MM.1S (cell line): ENCODE results near the gene AXL.

Experiments used
- DNase-seq: peaks from one replicate; pipeline ENCODE4 v3.0.0-alpha.2; 2015
- H2AFZ ChIP-seq: fragments of 300-600 bp; sonication (generic); 2 replicates; pipeline ENCODE4 v1.6.0; 2016; ENCODE audit warnings: antibody characterized with exemption, low read length
- H3F3A ChIP-seq: fragments of 300-600 bp; sonication (generic); 2 replicates; pipeline ENCODE4 v1.6.1; 2016; ENCODE audit warnings: mild to moderate bottlenecking, antibody characterized with exemption, low read length, moderate library complexity, mixed read lengths; ENCODE audit not compliant: insufficient read depth
- H3K27ac ChIP-seq: fragments of 300-600 bp; sonication (generic); 2 replicates; pipeline ENCODE4 v1.5.1; 2016; ENCODE audit warnings: mild to moderate bottlenecking, low read length
- H3K27me3 ChIP-seq: fragments of 300-600 bp; sonication (generic); replicated peaks from 2 replicates; pipeline ENCODE4 v1.6.0; 2016; ENCODE audit warnings: low read length; ENCODE audit not compliant: insufficient read depth
- H3K36me3 ChIP-seq: fragments of 300-600 bp; sonication (generic); replicated peaks from 2 replicates; pipeline ENCODE4 v1.6.1; 2016; ENCODE audit warnings: mild to moderate bottlenecking, low read length, mixed read lengths; ENCODE audit not compliant: insufficient read depth
- H3K4me1 ChIP-seq: fragments of 300-600 bp; sonication (generic); 2 replicates; pipeline ENCODE4 v1.6.1; 2016; ENCODE audit warnings: low read length, mixed read lengths
- H3K4me2 ChIP-seq: fragments of 300-600 bp; sonication (generic); 2 replicates; pipeline ENCODE4 v1.6.0; 2016; ENCODE audit warnings: low read depth, low read length
- H3K4me3 ChIP-seq: fragments of 300-600 bp; sonication (generic); 2 replicates; pipeline ENCODE4 v1.5.1; 2016; ENCODE audit warnings: low read length, mixed read lengths
- H3K79me2 ChIP-seq: fragments of 300-600 bp; sonication (generic); 2 replicates; pipeline ENCODE4 v1.6.1; 2016; ENCODE audit warnings: mixed run types, low read length, mixed read lengths
- H3K9ac ChIP-seq: fragments of 300-600 bp; sonication (generic); 2 replicates; pipeline ENCODE4 v1.6.1; 2016; ENCODE audit warnings: low read length, mixed read lengths
- H3K9me2 ChIP-seq: fragments of 300-600 bp; sonication (generic); replicated peaks from 2 replicates; pipeline ENCODE4 v1.6.1; 2016; ENCODE audit warnings: mild to moderate bottlenecking, low read length, mixed read lengths; ENCODE audit not compliant: insufficient read depth
- H3K9me3 ChIP-seq: fragments of 300-600 bp; sonication (generic); replicated peaks from 2 replicates; pipeline ENCODE4 v1.6.1; 2016; ENCODE audit warnings: mild to moderate bottlenecking, low read length, mixed read lengths; ENCODE audit not compliant: insufficient read depth
- H4K20me1 ChIP-seq: fragments of 300-600 bp; sonication (generic); 2 replicates; pipeline ENCODE4 v1.6.1; 2016; ENCODE audit warnings: mild to moderate bottlenecking, low read length, moderate library complexity, mixed read lengths; ENCODE audit not compliant: insufficient read depth
- EZH2 ChIP-seq: fragments of 300-600 bp; sonication (generic); optimal IDR thresholded peaks from 2 replicates; pipeline ENCODE3; 2017; ENCODE audit warnings: low read depth, mild to moderate bottlenecking, antibody characterized with exemption, low read length, mixed read lengths
- EZH2phosphoT487 ChIP-seq: fragments of 300-600 bp; sonication (generic); IDR thresholded peaks from 2 replicates; pipeline ENCODE4 v1.6.1; 2018; ENCODE audit warnings: antibody characterized with exemption, low read length
- TF ChIP-seq, protein P1 (sequence below): fragments of 300-600 bp; sonication (generic); IDR thresholded peaks from 2 replicates; pipeline ENCODE4 v1.5.1; 2016; ENCODE audit warnings: antibody characterized with exemption, low read length, mixed read lengths

The AXL gene

DNA sequence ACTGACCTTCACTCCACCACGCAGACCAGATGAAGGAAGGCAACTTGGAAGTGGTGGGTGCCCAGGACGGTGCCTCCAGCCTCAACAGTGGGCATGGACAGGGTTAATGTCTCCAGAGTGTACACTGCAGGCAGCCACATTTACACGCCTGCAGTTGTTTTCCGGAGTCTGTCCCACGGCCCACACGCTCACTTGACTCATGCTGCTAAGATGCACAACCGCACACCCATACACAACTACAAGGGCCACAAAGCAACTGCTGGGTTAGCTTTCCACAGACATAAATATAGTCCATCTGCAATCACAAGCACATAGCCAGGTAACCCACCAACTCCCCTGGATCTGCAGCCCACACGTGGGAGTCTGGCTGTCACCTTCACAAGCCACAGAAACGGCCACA is 12.6 kb upstream of the AXL start:
- TF ChIP-seq, protein P1, sequence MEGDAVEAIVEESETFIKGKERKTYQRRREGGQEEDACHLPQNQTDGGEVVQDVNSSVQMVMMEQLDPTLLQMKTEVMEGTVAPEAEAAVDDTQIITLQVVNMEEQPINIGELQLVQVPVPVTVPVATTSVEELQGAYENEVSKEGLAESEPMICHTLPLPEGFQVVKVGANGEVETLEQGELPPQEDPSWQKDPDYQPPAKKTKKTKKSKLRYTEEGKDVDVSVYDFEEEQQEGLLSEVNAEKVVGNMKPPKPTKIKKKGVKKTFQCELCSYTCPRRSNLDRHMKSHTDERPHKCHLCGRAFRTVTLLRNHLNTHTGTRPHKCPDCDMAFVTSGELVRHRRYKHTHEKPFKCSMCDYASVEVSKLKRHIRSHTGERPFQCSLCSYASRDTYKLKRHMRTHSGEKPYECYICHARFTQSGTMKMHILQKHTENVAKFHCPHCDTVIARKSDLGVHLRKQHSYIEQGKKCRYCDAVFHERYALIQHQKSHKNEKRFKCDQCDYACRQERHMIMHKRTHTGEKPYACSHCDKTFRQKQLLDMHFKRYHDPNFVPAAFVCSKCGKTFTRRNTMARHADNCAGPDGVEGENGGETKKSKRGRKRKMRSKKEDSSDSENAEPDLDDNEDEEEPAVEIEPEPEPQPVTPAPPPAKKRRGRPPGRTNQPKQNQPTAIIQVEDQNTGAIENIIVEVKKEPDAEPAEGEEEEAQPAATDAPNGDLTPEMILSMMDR: no peak
- TF ChIP-seq EZH2 (no peak), EZH2phosphoT487 (no peak)
- no peaks in the 10 kb centered on the region for H3K36me3 ChIP-seq

DNA sequence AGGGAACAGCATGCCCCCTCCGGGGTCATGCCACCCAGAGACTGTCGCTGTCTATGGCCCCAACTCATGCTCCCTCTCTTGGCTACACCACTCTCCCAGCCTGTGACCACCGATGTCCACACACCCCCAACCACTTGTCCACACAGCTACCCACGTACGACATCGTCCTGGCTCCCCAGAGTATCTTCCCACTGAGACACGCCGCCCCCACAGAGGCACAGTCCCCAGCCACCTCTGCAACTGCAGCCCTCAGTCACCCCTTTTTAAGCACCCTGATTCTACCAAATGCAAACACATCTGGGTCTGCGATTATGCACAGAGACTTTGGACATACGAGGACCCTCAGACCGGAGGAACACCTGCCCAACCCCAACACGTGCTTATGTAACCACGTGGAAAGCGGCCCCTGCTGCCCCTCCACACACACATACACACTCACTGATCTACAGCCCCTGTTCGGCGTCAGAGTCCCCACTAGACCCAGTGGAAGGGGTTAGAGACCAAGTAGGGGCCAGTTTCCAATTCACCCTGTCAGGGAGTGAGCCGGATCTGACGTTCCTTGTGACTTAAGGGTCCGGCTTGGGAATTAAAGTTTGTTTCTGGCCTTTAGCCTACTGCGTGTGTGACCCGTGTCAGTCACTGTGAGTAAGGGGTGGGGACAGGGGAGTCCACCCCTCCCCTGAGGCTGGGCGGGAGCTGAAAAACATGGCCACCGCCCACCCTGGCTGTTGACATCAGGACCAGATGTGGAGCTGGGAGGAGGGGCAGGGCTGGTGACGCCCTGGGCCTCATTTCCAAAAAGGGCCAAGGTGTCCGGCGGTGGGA is 11.9 kb upstream of the AXL start:
- no peak for DNase-seq
- Histone ChIP-seq H3K79me2 (no peaks in the 10 kb centered on the region), H3K4me1 (no peaks in the 10 kb centered on the region), H3K36me3 (no peaks in the 10 kb centered on the region), H2AFZ (no peak overlapping the region), H3K27me3 (peaks cover 58% of the 10 kb centered on the region), H3K27ac (no peak overlapping the region), H3K9me2 (no peaks in the 10 kb centered on the region), H3F3A (no peaks in the 10 kb centered on the region), H4K20me1 (no peaks in the 10 kb centered on the region), H3K9ac (no peak overlapping the region), H3K4me2 (no peak overlapping the region), H3K4me3 (no peak overlapping the region), H3K9me3 (no peaks in the 10 kb centered on the region)
- no peak for TF ChIP-seq EZH2
- no peak for TF ChIP-seq EZH2phosphoT487

More for the DNA sequence above, 12.6 kb upstream of the AXL start:
- no peak overlapping the region for H3K4me3 ChIP-seq
- no peaks in the 10 kb centered on the region for H4K20me1 ChIP-seq
- no peaks in the 10 kb centered on the region for H3K9me3 ChIP-seq
- no peaks in the 10 kb centered on the region for H3K4me1 ChIP-seq
- H3F3A ChIP-seq: no peaks in the 10 kb centered on the region
- H3K27me3 ChIP-seq: peaks cover 58% of the 10 kb centered on the region
- H3K79me2 ChIP-seq: no peaks in the 10 kb centered on the region
- no peak for DNase-seq
- H3K4me2 ChIP-seq: no peak overlapping the region
- no peak overlapping the region for H3K27ac ChIP-seq
- no peaks in the 10 kb centered on the region for H3K9me2 ChIP-seq
- no peak overlapping the region for H2AFZ ChIP-seq
- H3K9ac ChIP-seq: no peak overlapping the region

DNA sequence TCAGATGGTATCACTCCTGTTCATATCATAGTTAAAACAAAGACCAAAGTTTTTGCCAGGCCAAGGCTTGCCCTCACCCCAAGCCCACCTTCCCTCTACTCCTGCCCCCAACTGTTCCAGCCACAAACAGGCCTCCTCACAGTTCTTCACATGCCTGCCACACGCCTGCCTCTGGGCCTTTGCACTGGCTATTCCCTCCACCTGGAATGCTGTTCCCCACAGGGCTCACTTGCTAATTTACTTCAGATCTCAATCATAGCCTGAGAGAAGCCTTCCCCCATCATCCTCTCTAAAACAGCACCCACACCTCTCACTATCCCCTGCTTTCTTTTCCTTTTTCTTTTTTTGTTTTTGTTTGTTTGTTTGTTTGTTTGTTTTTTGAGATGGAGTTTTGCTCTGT is 4.9 kb upstream of the AXL start:
- H3K9me2 ChIP-seq: no peaks in the 10 kb centered on the region
- no peaks in the 10 kb centered on the region for H3F3A ChIP-seq
- no peak overlapping the region for H3K9ac ChIP-seq
- peaks cover 75% of the 10 kb centered on the region for H3K27me3 ChIP-seq
- no peaks in the 10 kb centered on the region for H3K36me3 ChIP-seq
- H3K4me2 ChIP-seq: no peak overlapping the region
- no peaks in the 10 kb centered on the region for H3K9me3 ChIP-seq
- no peaks in the 10 kb centered on the region for H4K20me1 ChIP-seq
- DNase-seq: no peak
- H3K79me2 ChIP-seq: no peaks in the 10 kb centered on the region
- no peak overlapping the region for H2AFZ ChIP-seq
- TF ChIP-seq EZH2 (no peak), EZH2phosphoT487 (no peak)
- TF ChIP-seq, protein P1: no peak
- no peak overlapping the region for H3K4me3 ChIP-seq
- H3K27ac ChIP-seq: no peak overlapping the region
- no peaks in the 10 kb centered on the region for H3K4me1 ChIP-seq

DNA sequence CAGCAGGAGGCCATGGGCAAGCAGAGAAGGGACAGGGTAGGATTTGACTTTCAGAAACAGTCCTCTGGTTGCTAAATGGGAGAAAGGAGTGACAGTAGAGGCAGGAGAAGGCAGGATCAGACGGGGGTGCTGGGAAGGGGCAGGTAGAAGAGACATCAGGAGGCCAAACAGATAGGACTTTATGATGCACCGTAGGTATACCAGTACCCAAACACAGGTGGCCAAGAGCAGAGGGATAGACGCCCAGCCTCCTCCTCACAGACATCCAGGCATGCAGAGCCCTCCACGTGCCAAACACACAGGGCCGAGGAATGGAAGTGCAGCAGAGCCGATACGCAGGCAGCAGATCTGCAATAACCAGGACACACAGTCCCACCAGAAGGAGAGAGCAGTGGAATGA is 1.3 kb upstream of the AXL start:
- H3K79me2 ChIP-seq: no peaks in the 10 kb centered on the region
- TF ChIP-seq, protein P1: no peak
- TF ChIP-seq EZH2phosphoT487: no peak
- no peak for TF ChIP-seq EZH2
- 0 out of 2 replicates have a peak, but pooled peaks cover 6% of the 10 kb centered on the region for H3K4me1 ChIP-seq
- no peaks in the 10 kb centered on the region for H3F3A ChIP-seq
- H3K9ac ChIP-seq: no peak overlapping the region
- H3K9me2 ChIP-seq: no peaks in the 10 kb centered on the region
- no peaks in the 10 kb centered on the region for H4K20me1 ChIP-seq
- no peak overlapping the region for H3K4me3 ChIP-seq
- peaks cover 78% of the 10 kb centered on the region for H3K27me3 ChIP-seq
- DNase-seq: no peak
- H2AFZ ChIP-seq: no peak overlapping the region
- no peak overlapping the region for H3K27ac ChIP-seq
- no peaks in the 10 kb centered on the region for H3K9me3 ChIP-seq
- no peak overlapping the region for H3K4me2 ChIP-seq
- no peaks in the 10 kb centered on the region for H3K36me3 ChIP-seq
